IMR-90 (cell line): ENCODE data around the gene ATXN10. TPM values are rescaled to one million over a fixed set of nuclear protein-coding genes. Genes with fewer than 3 reads are reported as not detected.

Source experiments
- ATAC-seq: fragments of 200-7000 bp; cut with Tn5 transposase; 2 replicates; pipeline ENCODE4 v1.9.1; 2020; ENCODE audit warnings: low read depth, mild to moderate bottlenecking, moderate library complexity
- BruUV-seq: library from RNA; stranded (reverse); fragments of 400-500 nt; replicated peaks from 2 replicates; lab custom pipeline; 2021; lab: Mats Ljungman, UMichigan
- CTCF ChIA-PET: fragments of 300-600 bp; formaldehyde crosslinking; extraction: SDS; loops from one replicate; lab custom pipeline; 2021; ENCODE audit warnings: antibody characterized with exemption; lab: Yijun Ruan, JAX
- POLR2A ChIA-PET: fragments of 300-600 bp; sonication (Branson Sonifier 250); formaldehyde crosslinking; loops from one replicate; lab custom pipeline; 2022; ENCODE audit warnings: antibody characterized with exemption; ENCODE audit not compliant: unreplicated experiment; lab: Charles Lee
- DNase-seq: peaks from one replicate; pipeline ENCODE4 v3.0.0; 2013
- H2AFZ ChIP-seq: replicated peaks from 2 replicates; pipeline ENCODE3; 2013; ENCODE audit warnings: low read length, mild to moderate bottlenecking; ENCODE audit not compliant: poor library complexity
- H2AK5ac ChIP-seq: 2 replicates; pipeline ENCODE4 v1.6.1; 2013; ENCODE audit warnings: low read depth, low read length, inconsistent platforms
- H2AK9ac ChIP-seq: replicated peaks from 2 replicates; pipeline ENCODE3; 2013; ENCODE audit warnings: mild to moderate bottlenecking, low read depth, low read length, moderate library complexity; ENCODE audit not compliant: poor library complexity
- H2BK120ac ChIP-seq: 2 replicates; pipeline ENCODE4 v1.6.1; 2013; ENCODE audit warnings: low read depth, low read length, inconsistent platforms
- H2BK15ac ChIP-seq: 3 replicates; pipeline ENCODE4 v1.6.1; 2013; ENCODE audit warnings: low read depth, low read length, inconsistent platforms
- H2BK20ac ChIP-seq: 2 replicates; pipeline ENCODE4 v1.6.1; 2013; ENCODE audit warnings: low read depth, mild to moderate bottlenecking, inconsistent platforms, low read length, moderate library complexity
- H2BK5ac ChIP-seq: 2 replicates; pipeline ENCODE4 v1.6.1; 2013; ENCODE audit warnings: mild to moderate bottlenecking, low read depth, low read length, inconsistent platforms; ENCODE audit not compliant: poor library complexity, severe bottlenecking
- H3K14ac ChIP-seq: replicated peaks from 2 replicates; pipeline ENCODE4 v1.6.1; 2013; ENCODE audit warnings: low read depth, low read length, inconsistent platforms
- H3K18ac ChIP-seq: 2 replicates; pipeline ENCODE4 v1.6.1; 2013; ENCODE audit warnings: low read depth, low read length, control low read depth
- H3K23ac ChIP-seq: 2 replicates; pipeline ENCODE4 v1.6.1; 2013; ENCODE audit warnings: low read depth, low read length, inconsistent platforms
- H3K27ac ChIP-seq: 2 replicates; pipeline ENCODE4 v1.5.1; 2013; ENCODE audit warnings: mild to moderate bottlenecking, control low read depth, low read length; ENCODE audit not compliant: insufficient read depth
- H3K27me3 ChIP-seq: 2 replicates; pipeline ENCODE4 v1.6.1; 2013; ENCODE audit warnings: low read length; ENCODE audit not compliant: control insufficient read depth, insufficient read depth
- H3K36me3 ChIP-seq: 2 replicates; pipeline ENCODE4 v1.6.1; 2013; ENCODE audit warnings: low read length, mixed read lengths; ENCODE audit not compliant: control insufficient read depth, insufficient read depth
- H3K4ac ChIP-seq: 2 replicates; pipeline ENCODE4 v1.6.1; 2013; ENCODE audit warnings: low read depth, low read length, inconsistent platforms
- H3K4me1 ChIP-seq: 2 replicates; pipeline ENCODE4 v1.6.1; 2013; ENCODE audit warnings: low read length, mixed read lengths; ENCODE audit not compliant: control insufficient read depth, insufficient read depth
- H3K4me2 ChIP-seq: 2 replicates; pipeline ENCODE4 v1.6.1; 2013; ENCODE audit warnings: low read depth, mild to moderate bottlenecking, control low read depth, low read length, moderate library complexity
- H3K4me3 ChIP-seq: 2 replicates; pipeline ENCODE4 v1.5.1; 2013; ENCODE audit warnings: low read depth, mild to moderate bottlenecking, control low read depth, low read length, moderate library complexity; ENCODE audit not compliant: insufficient read depth
- H3K56ac ChIP-seq: 2 replicates; pipeline ENCODE4 v1.6.1; 2013; ENCODE audit warnings: low read length, inconsistent platforms; ENCODE audit not compliant: insufficient read depth; ENCODE audit errors: extremely low read depth
- H3K79me1 ChIP-seq, 2 experiments: 2 replicates each; pipeline ENCODE4 v1.6.1; 2013; ENCODE audit warnings: low read length in 2 of 2, inconsistent platforms in 1 of 2, low read depth in 1 of 2
- H3K9ac ChIP-seq: 2 replicates; pipeline ENCODE4 v1.6.1; 2013; ENCODE audit warnings: low read depth, low read length, control low read depth
- H3K9me1 ChIP-seq: 2 replicates; pipeline ENCODE4 v1.6.1; 2013; ENCODE audit warnings: low read length, inconsistent platforms; ENCODE audit not compliant: insufficient read depth
- H3K9me3 ChIP-seq: 2 replicates; pipeline ENCODE4 v1.6.1; 2013; ENCODE audit warnings: low read length; ENCODE audit not compliant: control insufficient read depth, insufficient read depth
- H4K20me1 ChIP-seq: 2 replicates; pipeline ENCODE4 v1.6.1; 2013; ENCODE audit warnings: low read length, inconsistent platforms; ENCODE audit not compliant: insufficient read depth
- H4K5ac ChIP-seq: 2 replicates; pipeline ENCODE4 v1.6.1; 2013; ENCODE audit warnings: mild to moderate bottlenecking, low read depth, low read length, control low read depth
- H4K8ac ChIP-seq, 2 experiments: 2 replicates each; pipeline ENCODE4 v1.6.1; 2013; ENCODE audit warnings: low read depth in 2 of 2, low read length in 2 of 2, control low read depth in 1 of 2, inconsistent platforms in 1 of 2
- H4K91ac ChIP-seq: 2 replicates; pipeline ENCODE4 v1.6.1; 2013; ENCODE audit warnings: low read depth, low read length, inconsistent platforms; ENCODE audit not compliant: insufficient read depth
- BHLHE40 ChIP-seq: fragments of 150-350 bp; IDR thresholded peaks from 2 replicates; pipeline ENCODE4 v1.6.1; 2016; ENCODE audit warnings: mild to moderate bottlenecking, low read depth, low read length
- CEBPB ChIP-seq: IDR thresholded peaks from 2 replicates; pipeline ENCODE4 v1.6.1; 2012; ENCODE audit warnings: low read depth, low read length, improper control_type of control experiment
- CHD1 ChIP-seq: IDR thresholded peaks from 2 replicates; pipeline ENCODE4 v1.6.1; 2012; ENCODE audit warnings: low read depth, low read length, improper control_type of control experiment
- ELK1 ChIP-seq: fragments of 150-350 bp; IDR thresholded peaks from 2 replicates; pipeline ENCODE4 v1.6.1; 2016; ENCODE audit warnings: low read depth, mild to moderate bottlenecking, low read length, moderate library complexity, borderline replicate concordance
- FOS ChIP-seq: fragments of 150-350 bp; IDR thresholded peaks from 2 replicates; pipeline ENCODE4 v1.6.1; 2016; ENCODE audit warnings: low read depth, low read length
- MAFK ChIP-seq: IDR thresholded peaks from 2 replicates; pipeline ENCODE4 v1.6.1; 2012; ENCODE audit warnings: low read depth, low read length, improper control_type of control experiment
- MAZ ChIP-seq: IDR thresholded peaks from 2 replicates; pipeline ENCODE4 v1.6.1; 2012; ENCODE audit warnings: low read depth, mild to moderate bottlenecking, low read length, improper control_type of control experiment, moderate library complexity, borderline replicate concordance
- NFE2L2 ChIP-seq: fragments of 150-350 bp; IDR thresholded peaks from 2 replicates; pipeline ENCODE4 v1.6.1; 2016; ENCODE audit warnings: low read depth, mild to moderate bottlenecking, low read length
- RCOR1 ChIP-seq: IDR thresholded peaks from 2 replicates; pipeline ENCODE4 v1.6.1; 2012; ENCODE audit warnings: mild to moderate bottlenecking, low read length, improper control_type of control experiment; ENCODE audit not compliant: insufficient replicate concordance
- RFX5 ChIP-seq: IDR thresholded peaks from 2 replicates; pipeline ENCODE4 v1.8.0; 2012; ENCODE audit warnings: low read depth, mild to moderate bottlenecking, low read length, moderate library complexity
- USF2 ChIP-seq: fragments of 150-350 bp; IDR thresholded peaks from 2 replicates; pipeline ENCODE4 v1.6.1; 2017; ENCODE audit warnings: mild to moderate bottlenecking, antibody characterized with exemption, low read length, low read depth
- WGBS, 2 experiments: methylation state at CpG; one replicate each; pipeline versions ENCODE4 v1.1.5 to v1.1.7; 2013; ENCODE audit warnings: missing lambda C conversion rate in 2 of 2; ENCODE audit not compliant: insufficient read length in 1 of 2; ENCODE audit errors: extremely low coverage in 2 of 2; 5-methylcytosine and 5-hydroxymethylcytosine counted together
- dilution Hi-C: fragments of 300-500 bp; cut with HindIII; formaldehyde crosslinking; loops from one replicate; pipeline ENCODE4 v1.14.3; 2018; ENCODE audit warnings: low sequenced_read_pairs; ENCODE audit not compliant: unreplicated experiment
- in situ Hi-C: fragments of 300-500 bp; cut with MboI; formaldehyde crosslinking; loops from 3 replicates; pipeline ENCODE4 v1.14.3; 2019; ENCODE audit warnings: low sequenced_read_pairs, inconsistent platforms, mixed read lengths
- intact Hi-C: fragments of 100-400 bp; cut with micrococcal nuclease; formaldehyde crosslinking; loops from 2 replicates; pipeline ENCODE4 v1.10.0; 2022
- polyA plus RNA-seq, 3 experiments: library from polyadenylated mRNA; depleted of rRNA; stranded (reverse); fragments of >200 nt; gene quantifications; 2 replicates each; pipeline ENCODE4 v1.2.3, GENCODE V29; 2012; ENCODE audit warnings: low replicate concordance in 1 of 3
- total RNA-seq: library from RNA; depleted of rRNA; stranded (reverse); fragments of >200 nt; gene quantifications from 2 replicates; pipeline ENCODE4 v1.2.3, GENCODE V29; 2012

Gene ATXN10
- total and polyA plus RNA-seq, 2 of the 4 experiments (the other 2 are of a cell fraction), result 116 to 231 TPM

DNA sequence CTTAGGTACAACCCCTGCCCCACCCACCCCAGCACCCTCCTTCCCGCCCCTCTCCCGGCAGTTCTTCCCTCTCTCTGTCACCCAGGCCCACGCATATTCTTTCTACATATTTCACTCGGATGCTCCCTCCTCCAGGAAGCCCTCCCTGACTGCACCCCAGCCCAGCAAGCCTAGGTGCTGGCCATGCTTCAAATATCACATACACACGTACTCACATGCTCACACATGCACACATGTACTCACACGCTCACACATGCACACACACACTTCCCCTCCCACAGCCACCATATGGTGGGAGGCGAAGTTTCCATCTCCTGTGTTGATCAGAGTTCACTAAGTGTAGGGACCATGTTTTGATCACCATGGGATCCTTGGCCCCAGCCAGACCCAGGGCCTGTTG lies 214.9 kb downstream of the ATXN10 start:
- Histone ChIP-seq H2AFZ (no peak overlapping the region), H3K4ac (no peak overlapping the region), H2AK9ac (no peak overlapping the region), H3K14ac (no peak overlapping the region), H3K4me1 (peaks cover 4% of the 10 kb centered on the region; the same call in 1 of the 2 replicates), H3K79me1 (no peaks in the 10 kb centered on the region), H3K4me3 (no peak overlapping the region), H3K36me3 (no peaks in the 10 kb centered on the region), H2BK5ac (no peak overlapping the region), H4K5ac (no peak overlapping the region), H2BK20ac (no peak overlapping the region), H2AK5ac (no peak overlapping the region), H3K9me1 (no peaks in the 10 kb centered on the region; the same call in 1 of the 2 replicates), H3K9ac (no peak overlapping the region), H3K56ac (no peak overlapping the region), H3K4me2 (no peak overlapping the region), H3K18ac (no peak overlapping the region), H4K91ac (no peak overlapping the region), H3K27ac (no peak overlapping the region), H3K23ac (no peak overlapping the region), H2BK120ac (no peak overlapping the region), H4K8ac (no peak overlapping the region), H4K20me1 (no peaks in the 10 kb centered on the region), H2BK15ac (no peak overlapping the region), H3K9me3 (no peaks in the 10 kb centered on the region), H3K27me3 (peaks cover 21% of the 10 kb centered on the region)
- intact Hi-C loops, result no loop called here
- DNase-seq (no peak), ATAC-seq (no peak)
- TF ChIP-seq MAFK, result no peak
- no peak for TF ChIP-seq ELK1
- TF ChIP-seq RCOR1, result no peak
- no peak for TF ChIP-seq MAZ
- TF ChIP-seq CEBPB, result no peak
- TF ChIP-seq USF2, result no peak
- no peak for TF ChIP-seq RFX5
- no peak for TF ChIP-seq NFE2L2
- no peak for TF ChIP-seq FOS
- TF ChIP-seq BHLHE40, result no peak
- TF ChIP-seq CHD1, result no peak
- in situ Hi-C loops, result no loop called here
- no TSS peak for BruUV-seq
- WGBS, 2 experiments, result 81% methylated on average over 5 of the region's 7 CpGs; no CpG with 5 or more reads in 1 of the 2 experiments
- CTCF ChIA-PET, result no interaction called here
- dilution Hi-C loops, result no loop called here
- POLR2A ChIA-PET, result no interaction called here
